Bladder microvascular endothelial cell (primary cell): ENCODE results near the gene GBGT1. TPM values are rescaled to one million over a fixed set of nuclear protein-coding genes. Genes with fewer than 3 reads are reported as not detected.

Experiments used
- total RNA-seq: library from RNA; depleted of rRNA; stranded (reverse); fragments of >200 nt; gene quantifications from 2 replicates; pipeline ENCODE4 v1.2.3, GENCODE V29; 2014

The GBGT1 gene
- 0.32 and 40.5 TPM in 2 replicates for total RNA-seq

GRCh38 chr9:133163504-133164172 lies at the start of gene GBGT1:
Gene GBGT1, minus strand, starts transcription at chr9:133163914. Its CDS starts 1,502 bp downstream, at chr9:133162412.

GRCh38 chr9:133208880-133209300 lies 45.2 kb upstream of the GBGT1 start, which contains the start of gene OBP2B:
Gene OBP2B, minus strand, starts transcription at chr9:133209250. Its CDS starts 51 bp downstream, at chr9:133209199.

GRCh38 chr9:133121198-133121914 lies 42.4 kb downstream of the GBGT1 start, which contains the start of gene RALGDS:
Gene RALGDS, minus strand, starts transcription at chr9:133121240. Its CDS starts 86 bp downstream, at chr9:133121154.

Other genes with a start within 250 kb of the GBGT1 start
- gene TSC1, start 219.3 kb downstream of the GBGT1 start, total RNA-seq, result 12.8 and 48.2 TPM in 2 replicates
- gene GFI1B, start 185.2 kb downstream of the GBGT1 start, total RNA-seq, result not detected in 2 replicates
- 37.4 and 42.8 TPM in 2 replicates for gene GTF3C5, start 132.9 kb downstream of the GBGT1 start, total RNA-seq
- under 0.01 and 0.44 TPM in 2 replicates for gene CEL, start 101.9 kb downstream of the GBGT1 start, total RNA-seq
- gene RALGDS, start 42.7 kb downstream of the GBGT1 start, total RNA-seq, result 32.4 and 72.4 TPM in 2 replicates
- not detected in 2 replicates for gene OBP2B, start 45.3 kb upstream of the GBGT1 start, total RNA-seq
- 0.16 TPM in 1 of 2 replicates, not detected in the other for gene ABO, start 111.3 kb upstream of the GBGT1 start, total RNA-seq
- 5.7 and 18.4 TPM in 2 replicates for gene SURF6, start 172.3 kb upstream of the GBGT1 start, total RNA-seq
- 9.4 and 39.6 TPM in 2 replicates for gene MED22, start 184.2 kb upstream of the GBGT1 start, total RNA-seq
- gene RPL7A, start 184.3 kb upstream of the GBGT1 start, total RNA-seq, result 1,653 and 2,260 TPM in 2 replicates
- gene SURF1, start 192.6 kb upstream of the GBGT1 start, total RNA-seq, result 14.9 and 17.1 TPM in 2 replicates
- 10.4 and 12.6 TPM in 2 replicates for gene SURF2, start 192.6 kb upstream of the GBGT1 start, total RNA-seq
- gene SURF4, start 212.1 kb upstream of the GBGT1 start, total RNA-seq, result 233 and 341 TPM in 2 replicates
- gene STKLD1, start 212.5 kb upstream of the GBGT1 start, total RNA-seq, result 0.25 and 0.49 TPM in 2 replicates